AG10803 (cell line): ENCODE results near the gene LGALS1.
"Not testable (repeated sequence)": the region's sequence is repeated elsewhere in the genome, so short reads cannot be mapped to it uniquely, and the experiment has no call there.

Experiments used
- DNase-seq: peaks from one replicate; pipeline ENCODE4 v3.0.0; 2010; ENCODE audit warnings: low read depth
- H3K4me3 ChIP-seq: 2 replicates; pipeline ENCODE4 v1.5.1; 2011; ENCODE audit warnings: mild to moderate bottlenecking, low read length, control low read depth
- TF ChIP-seq, protein P1 (sequence below): conservative IDR thresholded peaks from 2 replicates; pipeline ENCODE4 v1.5.1; 2011; ENCODE audit warnings: mild to moderate bottlenecking, low read length, control low read depth, inconsistent platforms

Gene LGALS1

DNA sequence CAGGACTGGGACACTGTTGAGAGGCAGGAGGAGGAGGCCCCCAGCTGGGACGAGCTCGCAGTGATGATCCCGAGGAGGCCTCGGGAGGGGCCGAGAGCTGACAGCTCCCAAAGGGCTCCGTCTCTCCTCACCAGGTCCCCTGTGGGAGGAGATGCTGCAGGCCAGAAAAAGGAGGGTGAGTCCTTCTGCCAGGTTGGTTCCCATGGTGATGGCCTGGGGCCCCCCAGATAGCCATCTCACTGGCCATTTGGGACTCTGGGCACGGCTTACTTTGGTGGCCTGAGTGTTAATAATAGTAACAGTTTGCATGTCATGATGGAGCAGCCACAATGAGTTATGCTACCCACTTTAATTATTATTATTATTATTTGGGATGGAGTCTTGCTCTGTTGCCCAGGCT lies 40.3 kb downstream of the LGALS1 start:
- no peak overlapping the region for H3K4me3 ChIP-seq
- DNase-seq = no peak
- TF ChIP-seq, protein P1, sequence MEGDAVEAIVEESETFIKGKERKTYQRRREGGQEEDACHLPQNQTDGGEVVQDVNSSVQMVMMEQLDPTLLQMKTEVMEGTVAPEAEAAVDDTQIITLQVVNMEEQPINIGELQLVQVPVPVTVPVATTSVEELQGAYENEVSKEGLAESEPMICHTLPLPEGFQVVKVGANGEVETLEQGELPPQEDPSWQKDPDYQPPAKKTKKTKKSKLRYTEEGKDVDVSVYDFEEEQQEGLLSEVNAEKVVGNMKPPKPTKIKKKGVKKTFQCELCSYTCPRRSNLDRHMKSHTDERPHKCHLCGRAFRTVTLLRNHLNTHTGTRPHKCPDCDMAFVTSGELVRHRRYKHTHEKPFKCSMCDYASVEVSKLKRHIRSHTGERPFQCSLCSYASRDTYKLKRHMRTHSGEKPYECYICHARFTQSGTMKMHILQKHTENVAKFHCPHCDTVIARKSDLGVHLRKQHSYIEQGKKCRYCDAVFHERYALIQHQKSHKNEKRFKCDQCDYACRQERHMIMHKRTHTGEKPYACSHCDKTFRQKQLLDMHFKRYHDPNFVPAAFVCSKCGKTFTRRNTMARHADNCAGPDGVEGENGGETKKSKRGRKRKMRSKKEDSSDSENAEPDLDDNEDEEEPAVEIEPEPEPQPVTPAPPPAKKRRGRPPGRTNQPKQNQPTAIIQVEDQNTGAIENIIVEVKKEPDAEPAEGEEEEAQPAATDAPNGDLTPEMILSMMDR = no peak

DNA sequence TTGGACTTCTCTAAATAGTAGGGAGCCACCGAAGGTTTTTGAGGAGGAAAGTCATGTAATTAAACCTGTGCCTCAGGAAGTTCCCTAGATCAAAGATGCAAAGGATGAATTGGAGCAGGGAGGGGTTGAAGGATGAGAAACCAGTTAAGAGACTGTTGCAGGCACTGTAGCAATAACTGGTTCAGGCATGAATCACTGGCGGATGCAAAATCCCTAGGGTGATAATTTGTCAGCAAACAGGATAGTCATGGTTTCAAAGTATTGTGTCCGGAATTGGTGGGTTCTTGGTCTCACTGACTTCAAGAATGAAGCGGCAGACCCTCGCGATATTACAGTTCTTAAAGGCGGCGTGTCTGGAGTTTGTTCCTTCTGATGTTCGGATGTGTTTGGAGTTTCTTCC lies 41.3 kb downstream of the LGALS1 start:
- TF ChIP-seq, protein P1 = no peak
- DNase-seq = peak; percentile 82
- no peak overlapping the region for H3K4me3 ChIP-seq

DNA sequence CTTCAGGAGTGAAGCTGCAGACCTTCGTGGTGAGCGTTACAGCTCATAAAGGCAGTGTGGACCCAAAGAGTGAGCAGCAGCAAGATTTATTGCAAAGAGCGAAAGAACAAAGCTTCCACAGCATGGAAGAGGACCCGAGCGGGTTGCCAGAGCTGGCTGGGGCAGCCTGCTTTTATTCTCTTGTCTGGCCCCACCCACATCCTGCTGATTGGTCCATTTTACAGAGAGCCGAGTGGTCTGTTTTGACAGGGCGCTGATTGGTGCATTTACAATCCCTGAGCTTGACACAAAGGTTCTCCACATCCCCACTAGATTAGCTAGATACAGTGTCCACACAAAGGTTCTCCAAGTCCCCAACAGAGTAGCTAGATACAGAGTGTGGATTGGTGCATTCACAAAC lies 41.8 kb downstream of the LGALS1 start:
- DNase-seq, H3K4me3 ChIP-seq: not testable (repeated sequence)

DNA sequence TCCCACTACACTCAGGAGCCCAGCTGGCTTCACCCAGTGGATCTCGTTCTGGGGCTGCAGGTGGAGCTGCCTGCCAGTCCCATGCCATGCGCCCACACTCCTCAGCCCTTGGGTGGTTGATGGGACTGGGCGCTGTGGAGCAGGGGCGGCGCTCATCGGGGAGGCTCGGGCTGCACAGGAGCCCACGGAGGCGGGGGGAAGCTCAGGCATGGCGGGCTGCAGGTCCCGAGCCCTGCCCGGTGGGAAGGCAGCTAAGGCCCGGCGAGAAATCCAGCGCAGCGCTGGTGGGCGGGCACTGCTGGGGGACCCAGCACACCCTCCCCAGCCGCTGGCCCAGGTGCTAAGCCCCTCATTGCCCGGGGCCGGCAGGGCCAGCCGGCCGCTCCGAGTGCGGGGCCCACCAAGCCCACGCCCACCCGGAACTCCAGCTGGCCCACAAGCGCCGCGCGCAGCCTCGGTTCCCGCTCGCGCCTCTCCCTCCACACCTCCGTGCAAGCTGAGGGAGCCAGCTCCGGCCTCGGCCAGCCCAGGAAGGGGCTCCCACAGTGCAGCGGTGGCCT lies 42.4 kb downstream of the LGALS1 start:
- H3K4me3 ChIP-seq, DNase-seq: not testable (repeated sequence)

DNA sequence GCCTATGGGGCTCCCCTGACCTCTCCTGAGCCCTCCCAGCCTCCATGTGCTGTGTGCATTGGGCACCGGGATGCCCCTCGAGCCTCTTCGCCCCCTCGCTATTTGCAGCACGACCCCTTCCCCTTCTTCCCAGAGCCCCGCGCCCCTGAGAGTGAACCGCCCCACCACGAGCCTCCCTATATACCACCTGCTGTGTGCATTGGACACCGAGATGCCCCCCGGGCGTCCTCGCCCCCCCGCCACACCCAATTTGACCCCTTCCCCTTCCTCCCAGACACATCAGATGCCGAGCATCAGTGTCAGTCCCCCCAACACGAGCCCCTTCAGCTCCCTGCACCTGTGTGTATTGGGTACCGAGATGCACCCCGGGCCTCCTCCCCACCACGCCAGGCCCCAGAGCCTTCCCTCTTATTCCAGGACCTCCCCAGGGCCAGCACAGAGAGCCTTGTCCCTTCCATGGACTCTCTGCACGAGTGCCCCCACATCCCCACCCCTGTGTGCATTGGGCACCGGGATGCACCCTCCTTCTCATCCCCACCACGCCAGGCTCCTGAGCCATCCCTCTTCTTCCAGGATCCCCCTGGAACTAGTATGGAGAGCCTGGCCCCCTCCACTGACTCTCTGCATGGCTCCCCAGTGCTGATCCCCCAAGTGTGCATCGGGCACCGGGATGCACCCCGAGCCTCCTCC lies 50.3 kb downstream of the LGALS1 start:
- no peak overlapping the region for H3K4me3 ChIP-seq
- TF ChIP-seq, protein P1 = no peak
- no peak for DNase-seq

DNA sequence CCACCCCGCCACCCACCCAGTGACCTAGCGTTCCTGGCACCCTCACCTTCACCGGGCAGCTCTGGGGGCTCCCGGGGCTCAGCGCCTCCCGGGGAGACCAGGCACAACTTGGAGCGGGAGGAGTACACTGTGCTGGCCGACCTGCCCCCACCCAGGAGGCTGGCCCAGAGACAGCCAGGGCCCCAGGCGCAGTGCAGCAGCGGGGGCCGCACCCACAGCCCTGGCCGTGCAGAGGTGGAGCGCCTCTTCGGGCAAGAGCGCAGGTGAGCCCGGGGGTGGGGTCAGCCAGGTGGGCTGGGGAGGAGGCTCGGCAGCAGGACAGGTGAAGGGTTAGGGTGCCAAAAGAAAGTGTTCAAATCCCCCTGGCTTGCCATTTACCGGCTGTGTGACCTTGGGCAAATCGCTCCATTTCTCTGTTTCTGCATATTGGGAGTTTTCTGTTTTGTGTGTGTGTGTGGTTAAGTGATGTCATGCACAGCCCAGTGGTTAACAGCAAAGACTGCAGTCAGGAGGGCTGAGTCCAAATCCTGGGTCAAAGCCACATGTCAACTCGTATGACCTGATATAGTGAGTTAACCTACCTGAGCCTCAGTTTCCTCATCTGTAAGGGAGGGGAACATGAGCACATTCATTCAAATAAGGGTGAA lies 50.9 kb downstream of the LGALS1 start:
- DNase-seq = peak; percentile 50
- TF ChIP-seq, protein P1 = peak; percentile 41
- H3K4me3 ChIP-seq = no peak overlapping the region

DNA sequence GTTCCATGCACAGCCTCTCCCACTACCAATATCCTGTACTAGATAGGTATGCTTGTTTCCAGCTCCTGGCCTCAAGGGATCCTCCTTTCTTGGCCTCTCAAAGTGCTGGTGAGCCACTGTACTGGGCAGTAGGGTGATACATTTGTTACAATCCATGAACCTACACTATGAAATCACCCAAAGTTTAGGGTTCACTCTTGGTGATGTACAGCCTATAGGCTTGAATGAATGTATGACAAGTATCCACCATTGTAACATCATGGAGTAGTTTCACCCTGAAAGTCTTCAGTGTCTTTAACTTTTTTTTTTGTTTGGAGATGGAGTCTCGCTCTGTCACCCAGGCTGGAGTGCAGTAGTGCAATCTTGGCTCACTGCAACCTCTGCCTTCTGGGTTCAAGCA lies 53.2 kb downstream of the LGALS1 start:
- no peak overlapping the region for H3K4me3 ChIP-seq
- TF ChIP-seq, protein P1 = no peak
- no peak for DNase-seq
